Measurements from ENCODE around the gene KRT35.

GRCh38 chr17:41442739-41443138 is 38.2 kb downstream of the KRT35 start:
- no peak for TF ChIP-seq POLR2A (IDR thresholded peaks at IDR 0.05; ENCODE audit: low read length)
- no peak for TF ChIP-seq GATA1 (IDR thresholded peaks at IDR 0.05; ENCODE audit: low read depth, low read length)
